Ovary (tissue), 9 donors: ENCODE data around the gene PCID2. TPM values are rescaled to one million over a fixed set of nuclear protein-coding genes. Genes with fewer than 3 reads are reported as not detected.

Experiments
- DNase-seq, 5 donors: peaks; one replicate each; pipeline ENCODE4 v3.0.0-alpha.2; 2019 to 2020
- H3K27ac ChIP-seq, 2 donors: fragments of 200-600 bp; one replicate each; pipeline versions ENCODE4 v1.5.1 to v1.8.0; 2019 to 2022
- H3K27me3 ChIP-seq: fragments of 200-600 bp; one replicate; pipeline ENCODE4 v1.8.0; 2022
- H3K36me3 ChIP-seq: fragments of 200-600 bp; sonication (generic); one replicate; pipeline ENCODE4 v1.5.1; 2019
- H3K4me1 ChIP-seq: one replicate; pipeline ENCODE4 v1.8.1; 2013; ENCODE audit warnings: mild to moderate bottlenecking, moderate library complexity; ENCODE audit not compliant: insufficient read depth
- H3K4me3 ChIP-seq: fragments of 200-600 bp; sonication (generic); one replicate; pipeline ENCODE4 v1.5.1; 2017
- H3K9me3 ChIP-seq, 2 donors: fragments of 200-600 bp in 1 of 2; sonication (generic) in 1 of 2; one replicate each; pipeline versions ENCODE4 v1.5.1 to v1.8.1; 2013 to 2019; ENCODE audit warnings: mild to moderate bottlenecking in 1 of 2, moderate library complexity in 1 of 2
- CTCF ChIP-seq, 3 donors: fragments of 450-650 bp in 2 of 3; fragments of 200-600 bp in 1 of 3; IDR thresholded peaks; one replicate each; pipeline versions ENCODE4 v1.5.1 to v1.8.0; 2016 to 2022; ENCODE audit warnings: antibody characterized with exemption in 3 of 3, mild to moderate bottlenecking in 1 of 3
- EP300 ChIP-seq: sonication (generic); formaldehyde crosslinking; IDR thresholded peaks from one replicate; pipeline ENCODE4 v1.6.1; 2017; ENCODE audit warnings: antibody characterized with exemption
- POLR2A ChIP-seq: fragments of 450-650 bp; IDR thresholded peaks from one replicate; pipeline ENCODE4 v1.6.1; 2017; ENCODE audit warnings: antibody characterized with exemption, mild to moderate bottlenecking, moderate library complexity
- WGBS, 3 donors: extraction: QIAGEN DNeasy Blood & Tissue Kit in 1 of 3; methylation state at CpG; one replicate each; pipeline versions ENCODE4 v1.1.5 to v1.1.7; 2013 to 2017; 5-methylcytosine and 5-hydroxymethylcytosine counted together
- intact Hi-C, 4 donors: fragments of 100-400 bp; cut with DNase I; formaldehyde crosslinking; loops; one replicate each; pipeline versions ENCODE4 v1.11.0 to v1.15.1; 2022 to 2023
- polyA plus RNA-seq, 2 donors: library from polyadenylated mRNA; stranded (reverse); fragments of 200-250 nt in 1 of 2; fragments of 350-450 nt in 1 of 2; fragmentation: Illumina TruSeq in 1 of 2; extraction: RNeasy Lipid Tissue Mini Kit (QIAGEN cat#74804) in 1 of 2; gene quantifications; one replicate each; pipeline ENCODE4 v1.2.3, GENCODE V29; 2013 to 2014
- total RNA-seq, 7 donors: library from RNA; depleted of rRNA in 2 of 7; stranded (reverse); fragments of >200 nt in 2 of 7; fragmentation: NEBNext Ultra II Directional in 3 of 7; extraction: Animal tissue kit (Norgen Biotek cat#: 25700) in 3 of 7; gene quantifications; one replicate each; pipeline versions ENCODE4 v1.1.0 to v1.2.4, GENCODE V29; 2016 to 2023
- donor health status: DM: no; HTN: no; CAD: no; lungs with moderate emphysema.
- donor health status: DM: no; HTN: no; CAD: no.
- donor health status: Bipolar disorder and iron deficiency.
- donor health status: DM: yes; HTN: yes; CAD: no.
- donor health status: DM: no; HTN: no; CAD: no.
- donor health status: DM: yes; HTN: yes; CAD: no.

The PCID2 gene
- total and polyA plus RNA-seq, 9 donors = 43.5 to 56.2 (median 53.5) TPM

GRCh38 chr13:113229791-113230190, 21.3 kb upstream of the PCID2 start:
- WGBS, 3 donors = 90 to 92% (median 91%) methylated on average over 20 of the region's 20 CpGs

GRCh38 chr13:113229161-113229560, 20.7 kb upstream of the PCID2 start:
- H3K27ac ChIP-seq = no peak overlapping the region
- TF ChIP-seq POLR2A (no peak), CTCF (IDR thresholded peaks at IDR 0.05) (no peak), EP300 (no peak)
- WGBS, 3 donors = 73 to 82% (median 80%) methylated on average over 5 of the region's 5 CpGs
- intact Hi-C loops = no loop called here
- no peaks in the 10 kb centered on the region for H3K4me1 ChIP-seq
- H3K9me3 ChIP-seq = no peaks in the 10 kb centered on the region
- no peaks in the 10 kb centered on the region for H3K27me3 ChIP-seq
- H3K4me3 ChIP-seq = no peak overlapping the region
- no peaks in the 10 kb centered on the region for H3K36me3 ChIP-seq
- DNase-seq = no peak

More at GRCh38 chr13:113229791-113230190, 21.3 kb upstream of the PCID2 start:
- no peak overlapping the region for H3K27ac ChIP-seq
- H3K27me3 ChIP-seq = no peaks in the 10 kb centered on the region
- DNase-seq = no peak
- H3K4me1 ChIP-seq = no peaks in the 10 kb centered on the region
- TF ChIP-seq POLR2A = no peak
- intact Hi-C loops = no loop called here
- H3K36me3 ChIP-seq = no peaks in the 10 kb centered on the region
- no peak overlapping the region for H3K4me3 ChIP-seq
- no peaks in the 10 kb centered on the region for H3K9me3 ChIP-seq

- no peak overlapping the region for H3K4me3 ChIP-seq
- H3K27ac ChIP-seq = no peak overlapping the region
- H3K27me3 ChIP-seq = no peaks in the 10 kb centered on the region
- H3K9me3 ChIP-seq = no peaks in the 10 kb centered on the region
- no peaks in the 10 kb centered on the region for H3K36me3 ChIP-seq
- WGBS, 3 donors = 84 to 86% (median 85%) methylated on average over 7 of the region's 7 CpGs
- TF ChIP-seq EP300 = no peak
- TF ChIP-seq POLR2A = no peak
- no peak for TF ChIP-seq CTCF (IDR thresholded peaks at IDR 0.05)
- no peaks in the 10 kb centered on the region for H3K4me1 ChIP-seq
- intact Hi-C loops = no loop called here
- no peak for DNase-seq
Measured at GRCh38 chr13:113226873-113227450, 18.5 kb upstream of the PCID2 start.

- no peak for DNase-seq
Measured at GRCh38 chr13:113225515-113225914, 17.0 kb upstream of the PCID2 start.

More at GRCh38 chr13:113225515-113225914, 17.0 kb upstream of the PCID2 start:
- no peak for TF ChIP-seq CTCF (IDR thresholded peaks at IDR 0.05)
- TF ChIP-seq EP300 = no peak
- no peak for TF ChIP-seq POLR2A
- no peaks in the 10 kb centered on the region for H3K27me3 ChIP-seq
- WGBS, 3 donors = 88 to 89% (median 89%) methylated on average over 7 of the region's 7 CpGs
- H3K36me3 ChIP-seq = no peaks in the 10 kb centered on the region
- H3K9me3 ChIP-seq = no peaks in the 10 kb centered on the region
- no peaks in the 10 kb centered on the region for H3K4me1 ChIP-seq
- H3K27ac ChIP-seq = no peak overlapping the region
- no peak overlapping the region for H3K4me3 ChIP-seq
- intact Hi-C loops = no loop called here
